ENCODE results near the gene CCDC13. TPM values are rescaled to one million over a fixed set of nuclear protein-coding genes. Genes with fewer than 3 reads are reported as not detected.

CCDC13 gene
- total RNA-seq, 1 donor from 2014 or later: 0.40 TPM

DNA sequence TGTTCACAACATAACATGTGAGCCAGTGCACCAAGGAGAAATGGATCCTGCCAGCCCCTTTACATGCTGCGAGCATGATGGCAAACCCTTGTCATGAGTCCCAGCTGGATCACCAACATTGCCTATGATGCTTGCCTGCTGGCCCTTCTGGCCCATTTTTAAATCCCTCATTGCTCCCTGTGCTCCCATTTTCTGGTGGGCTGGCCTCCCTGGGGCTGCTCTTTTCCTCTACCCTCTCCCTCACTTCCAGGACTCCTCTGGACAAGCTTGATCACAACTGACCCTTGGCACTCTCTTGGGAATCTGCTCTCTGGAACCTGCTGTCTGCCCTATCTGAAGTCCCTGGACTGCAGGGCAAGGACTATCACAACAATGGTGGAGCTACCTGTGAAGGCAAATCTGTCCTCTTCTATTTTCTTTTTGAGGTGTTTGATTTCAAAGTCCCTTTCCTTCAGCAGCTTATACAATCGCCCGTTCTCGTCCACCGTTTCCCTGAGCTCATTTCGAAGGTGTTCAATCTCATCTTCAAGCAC, 16.3 kb downstream of the CCDC13 start:
- no peaks in the 10 kb centered on the region for H3K9me3 Mint-ChIP-seq (ENCODE audit: low read depth)
- H3K36me3 Mint-ChIP-seq (ENCODE audit: low read depth): peaks cover 2% of the 10 kb centered on the region
- TF ChIP-seq, protein P1, sequence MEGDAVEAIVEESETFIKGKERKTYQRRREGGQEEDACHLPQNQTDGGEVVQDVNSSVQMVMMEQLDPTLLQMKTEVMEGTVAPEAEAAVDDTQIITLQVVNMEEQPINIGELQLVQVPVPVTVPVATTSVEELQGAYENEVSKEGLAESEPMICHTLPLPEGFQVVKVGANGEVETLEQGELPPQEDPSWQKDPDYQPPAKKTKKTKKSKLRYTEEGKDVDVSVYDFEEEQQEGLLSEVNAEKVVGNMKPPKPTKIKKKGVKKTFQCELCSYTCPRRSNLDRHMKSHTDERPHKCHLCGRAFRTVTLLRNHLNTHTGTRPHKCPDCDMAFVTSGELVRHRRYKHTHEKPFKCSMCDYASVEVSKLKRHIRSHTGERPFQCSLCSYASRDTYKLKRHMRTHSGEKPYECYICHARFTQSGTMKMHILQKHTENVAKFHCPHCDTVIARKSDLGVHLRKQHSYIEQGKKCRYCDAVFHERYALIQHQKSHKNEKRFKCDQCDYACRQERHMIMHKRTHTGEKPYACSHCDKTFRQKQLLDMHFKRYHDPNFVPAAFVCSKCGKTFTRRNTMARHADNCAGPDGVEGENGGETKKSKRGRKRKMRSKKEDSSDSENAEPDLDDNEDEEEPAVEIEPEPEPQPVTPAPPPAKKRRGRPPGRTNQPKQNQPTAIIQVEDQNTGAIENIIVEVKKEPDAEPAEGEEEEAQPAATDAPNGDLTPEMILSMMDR (IDR thresholded peaks at IDR 0.05): no peak
- no peak for DNase-seq (ENCODE audit: low spot score)
- H3K27me3 Mint-ChIP-seq (ENCODE audit: low read depth): peaks cover 10% of the 10 kb centered on the region
- H3K4me1 Mint-ChIP-seq (ENCODE audit: low read depth): no peaks in the 10 kb centered on the region
- no peak overlapping the region for H3K4me3 Mint-ChIP-seq (ENCODE audit: unreplicated experiment)
- H3K27ac Mint-ChIP-seq (ENCODE audit: unreplicated experiment): no peak overlapping the region

DNA sequence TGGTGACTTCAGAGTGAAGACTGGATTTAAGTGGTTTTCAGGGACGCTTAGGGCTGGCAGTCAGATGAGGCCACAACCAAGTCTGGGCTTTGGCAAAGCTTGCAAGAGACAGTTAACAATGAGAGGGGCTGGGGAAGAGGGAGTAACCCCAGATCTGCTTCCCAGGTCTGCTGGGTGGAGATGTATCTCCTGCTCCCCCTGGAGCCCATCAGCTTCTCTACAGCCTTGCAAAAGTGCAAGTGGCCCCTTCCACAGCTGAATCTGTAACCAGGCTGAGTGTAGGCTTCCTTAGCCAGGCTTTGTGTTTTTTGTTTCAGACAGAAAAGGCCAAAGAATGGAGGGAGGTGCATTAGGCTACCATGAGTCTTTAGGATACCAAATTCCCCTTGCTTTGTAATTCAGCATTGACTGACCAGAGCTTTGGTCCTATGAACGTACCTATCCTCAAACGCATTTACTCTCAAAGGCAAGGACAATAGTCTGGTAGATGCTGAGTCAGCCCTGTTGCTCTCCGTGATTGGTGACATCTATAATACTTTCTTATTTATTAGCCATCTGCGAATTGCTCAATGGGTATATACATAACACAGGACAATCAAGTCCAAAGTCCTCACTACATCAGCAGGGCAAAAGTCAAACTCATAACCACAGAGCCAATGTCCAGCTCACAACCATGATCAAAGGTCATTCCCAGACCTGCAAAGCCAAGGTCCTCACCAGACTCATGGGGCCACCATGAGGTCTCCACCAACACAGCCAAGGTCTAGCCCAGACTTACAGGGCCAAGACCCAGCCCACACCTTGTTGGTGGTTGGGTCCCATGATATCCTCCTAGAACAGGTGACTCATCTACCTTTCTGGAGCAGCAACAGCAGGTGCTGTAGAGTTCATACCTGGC, 17.1 kb downstream of the CCDC13 start:
- Mint-ChIP-seq H3K27me3 (ENCODE audit: low read depth) (peaks cover 10% of the 10 kb centered on the region), H3K4me1 (ENCODE audit: low read depth) (no peaks in the 10 kb centered on the region), H3K9me3 (ENCODE audit: low read depth) (no peaks in the 10 kb centered on the region), H3K4me3 (ENCODE audit: unreplicated experiment) (no peak overlapping the region), H3K36me3 (ENCODE audit: low read depth) (peaks cover 2% of the 10 kb centered on the region), H3K27ac (ENCODE audit: unreplicated experiment) (no peak overlapping the region)
- DNase-seq (ENCODE audit: low spot score): no peak
- TF ChIP-seq, protein P1 (IDR thresholded peaks at IDR 0.05): peak; percentile 73

DNA sequence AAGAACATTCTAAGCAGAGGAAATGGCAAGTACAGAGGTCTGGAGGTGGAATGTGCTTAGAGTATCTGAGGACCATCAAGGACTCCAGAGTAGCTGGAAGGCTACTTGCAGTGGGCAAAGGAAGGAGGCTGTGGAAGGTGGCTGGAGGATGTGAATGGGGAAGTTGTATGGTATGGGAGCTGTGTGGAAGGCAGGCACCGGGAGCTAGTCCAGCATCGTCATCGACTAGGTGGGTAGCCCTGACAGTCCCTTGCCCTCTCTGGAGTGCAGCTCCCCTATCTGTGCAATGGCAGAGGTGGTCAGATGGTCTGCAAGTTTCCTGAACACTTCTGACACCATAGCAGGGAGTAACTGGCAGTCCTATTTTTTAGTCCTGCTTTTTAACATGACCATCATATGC, 19.3 kb downstream of the CCDC13 start:
- no peak for DNase-seq (ENCODE audit: low spot score)
- Mint-ChIP-seq H3K27ac (ENCODE audit: unreplicated experiment) (no peak overlapping the region), H3K9me3 (ENCODE audit: low read depth) (no peaks in the 10 kb centered on the region), H3K4me1 (ENCODE audit: low read depth) (peaks cover 3% of the 10 kb centered on the region), H3K4me3 (ENCODE audit: unreplicated experiment) (no peak overlapping the region), H3K27me3 (ENCODE audit: low read depth) (peaks cover 10% of the 10 kb centered on the region), H3K36me3 (ENCODE audit: low read depth) (peaks cover 2% of the 10 kb centered on the region)
- TF ChIP-seq, protein P1 (IDR thresholded peaks at IDR 0.05): no peak

DNA sequence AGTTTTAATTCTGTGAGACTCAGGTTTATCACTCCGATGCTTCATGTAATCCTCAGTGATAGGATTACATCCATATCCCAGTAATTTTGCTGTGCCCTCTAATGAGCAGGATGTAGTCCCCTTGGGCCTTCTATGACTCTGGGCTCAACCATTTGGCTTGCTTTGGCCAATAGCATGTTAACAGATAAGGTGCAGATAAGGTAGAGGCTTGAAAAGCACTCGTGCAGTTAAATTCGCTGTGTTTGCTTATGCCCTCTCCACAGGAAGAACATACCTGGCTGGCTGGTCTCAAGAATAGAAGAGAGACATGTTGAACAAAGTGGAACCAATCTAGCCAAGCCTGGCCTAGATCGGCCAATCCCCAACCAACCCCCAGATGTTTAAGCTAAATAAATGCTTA, 20.1 kb downstream of the CCDC13 start:
- Mint-ChIP-seq H3K9me3 (ENCODE audit: low read depth) (no peaks in the 10 kb centered on the region), H3K4me3 (ENCODE audit: unreplicated experiment) (no peak overlapping the region), H3K4me1 (ENCODE audit: low read depth) (peaks cover 3% of the 10 kb centered on the region), H3K27ac (ENCODE audit: unreplicated experiment) (no peak overlapping the region), H3K36me3 (ENCODE audit: low read depth) (peaks cover 2% of the 10 kb centered on the region), H3K27me3 (ENCODE audit: low read depth) (peaks cover 2% of the 10 kb centered on the region)
- no peak for DNase-seq (ENCODE audit: low spot score)
- TF ChIP-seq, protein P1 (IDR thresholded peaks at IDR 0.05): no peak

DNA sequence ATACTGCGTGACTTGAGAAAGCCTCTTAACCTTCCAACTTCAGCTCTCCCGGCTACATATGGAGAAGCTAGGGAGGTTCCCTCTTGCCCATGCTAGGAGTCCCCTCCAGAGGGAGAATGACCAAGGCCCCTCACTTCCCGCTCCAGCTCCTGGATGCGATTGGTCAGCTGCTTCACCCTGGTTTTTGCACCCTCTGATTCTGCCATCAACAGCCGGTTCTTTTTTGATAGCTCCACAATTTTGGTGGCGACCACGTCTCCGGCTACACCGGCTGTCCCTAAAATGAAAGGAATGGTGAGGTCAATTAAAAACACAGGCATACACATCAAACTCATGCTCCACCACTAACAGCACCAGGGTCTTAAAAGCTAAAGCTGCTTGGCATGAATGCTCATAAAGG, 20.6 kb downstream of the CCDC13 start:
- H3K27ac Mint-ChIP-seq (ENCODE audit: unreplicated experiment): no peak overlapping the region
- no peaks in the 10 kb centered on the region for H3K9me3 Mint-ChIP-seq (ENCODE audit: low read depth)
- H3K4me1 Mint-ChIP-seq (ENCODE audit: low read depth): peaks cover 3% of the 10 kb centered on the region
- H3K36me3 Mint-ChIP-seq (ENCODE audit: low read depth): peaks cover 2% of the 10 kb centered on the region
- no peaks in the 10 kb centered on the region for H3K27me3 Mint-ChIP-seq (ENCODE audit: low read depth)
- TF ChIP-seq, protein P1 (IDR thresholded peaks at IDR 0.05): no peak
- H3K4me3 Mint-ChIP-seq (ENCODE audit: unreplicated experiment): no peak overlapping the region
- DNase-seq (ENCODE audit: low spot score): no peak
